GM18951 (cell line): Measurements from ENCODE around the gene PLCB4.

ENCODE experiments used
- POLR2A ChIP-seq: IDR thresholded peaks from 4 replicates; pipeline ENCODE4 v1.6.1; 2011; ENCODE audit warnings: mild to moderate bottlenecking; ENCODE audit not compliant: insufficient read length, insufficient read depth; ENCODE audit errors: extremely low read depth
- in situ Hi-C: fragments of 300-500 bp; cut with MboI; formaldehyde crosslinking; loops from one replicate; pipeline ENCODE4 v1.12.0; 2022; ENCODE audit warnings: low sequenced_read_pairs, mixed read lengths, inconsistent platforms; ENCODE audit not compliant: unreplicated experiment

The PLCB4 gene

GRCh38 chr20:9516234-9516871 is 447.5 kb downstream of the PLCB4 start:
- TF ChIP-seq POLR2A = no peak
- in situ Hi-C loops = no loop called here

GRCh38 chr20:9517297-9518162 is 448.6 kb downstream of the PLCB4 start:
- no peak for TF ChIP-seq POLR2A
- in situ Hi-C loops = no loop called here

DNA sequence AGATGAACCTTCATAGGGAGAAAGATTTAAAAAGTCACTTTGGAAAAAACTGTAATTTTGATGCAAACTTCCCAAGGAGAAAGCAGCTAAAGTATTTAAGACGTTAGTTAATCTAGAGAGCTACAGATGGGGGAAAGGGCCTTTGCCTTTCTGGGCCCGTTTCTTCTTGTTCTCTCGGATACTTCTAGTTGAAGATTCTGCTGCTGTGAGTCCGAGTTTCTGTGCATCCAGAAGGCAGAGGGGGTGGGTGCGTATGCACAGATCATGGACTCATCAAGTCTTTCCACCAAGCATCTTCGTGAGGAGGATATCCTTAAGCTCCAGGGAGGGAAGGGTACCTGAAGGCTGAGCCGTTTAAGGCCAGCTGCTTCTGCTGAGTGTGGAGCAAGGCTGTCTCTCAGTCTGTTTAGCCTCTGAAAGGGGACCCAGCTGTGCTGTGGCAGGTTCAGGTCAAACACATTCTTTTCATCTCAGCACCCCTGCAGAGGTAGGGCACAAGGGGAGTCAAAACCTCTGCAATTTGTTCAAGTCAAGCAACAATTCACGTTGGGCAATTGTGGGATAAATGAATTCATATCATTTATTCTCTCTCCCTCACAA is 449.8 kb downstream of the PLCB4 start:
- no peak for TF ChIP-seq POLR2A
- in situ Hi-C loops = no loop called here

- in situ Hi-C loops = no loop called here
- no peak for TF ChIP-seq POLR2A
Observed at GRCh38 chr20:9520086-9520485, 451.2 kb downstream of the PLCB4 start.

DNA sequence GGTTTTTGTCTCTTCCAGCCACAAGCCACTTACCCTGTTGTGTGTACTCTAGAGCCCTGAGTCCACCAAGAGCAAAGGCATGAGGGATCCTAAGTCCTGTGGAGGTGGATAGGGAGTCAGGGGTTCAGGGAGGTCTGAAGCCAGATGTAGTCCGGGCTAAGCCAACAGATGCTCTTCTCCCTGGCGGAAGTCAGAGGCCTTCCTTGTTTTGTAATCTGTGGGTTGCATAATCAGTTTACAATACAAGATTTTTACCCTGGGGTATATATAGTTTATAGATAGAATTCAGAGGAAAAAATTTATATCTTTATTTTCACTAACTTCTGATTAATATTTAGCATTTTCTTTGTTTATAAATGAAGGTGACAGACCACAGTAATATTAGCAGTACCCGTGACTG is 454.7 kb downstream of the PLCB4 start:
- no peak for TF ChIP-seq POLR2A
- in situ Hi-C loops = no loop called here
